ENCODE measurements around the gene PPP4C. TPM values are rescaled to one million over a fixed set of nuclear protein-coding genes. Genes with fewer than 3 reads are reported as not detected.

PPP4C gene
- total RNA-seq, 2 donors from 2014 or later = 29.3 to 32.2 TPM

GRCh38 chr16:30053376-30054015 lies 22.3 kb upstream of the PPP4C start:
- intact Hi-C loops (cut with DNase I) = no loop called here
- WGBS, 2 donors = 2 to 8% methylated on average over 14 to 19 of the region's 19 CpGs
- DNase-seq = no peak
- no peak for TF ChIP-seq CTCF (IDR thresholded peaks at IDR 0.05)
- no peak for TF ChIP-seq POLR2A (IDR thresholded peaks at IDR 0.05)
- H3K4me1 ChIP-seq = peaks cover 29% of the 10 kb centered on the region
- peak; percentile 2 for ATAC-seq
- H3K27me3 ChIP-seq = no peaks in the 10 kb centered on the region
- peak overlapping the region in 2 of 4 donors; percentile 50 to 60 for H3K27ac ChIP-seq
- H3K4me3 ChIP-seq = peak overlapping the region in 1 of 2 donors; percentile 39
- no peaks in the 10 kb centered on the region for H3K36me3 ChIP-seq (replicated peaks in 1 of 2; ENCODE audit: insufficient read depth in 1 of 2, low read depth in 2 of 2)
- H3K9me3 ChIP-seq = no peaks in the 10 kb centered on the region

GRCh38 chr16:30054451-30054850 lies 21.3 kb upstream of the PPP4C start:
- DNase-seq (no peak), ATAC-seq (no peak)
- no peaks in the 10 kb centered on the region for H3K27me3 ChIP-seq
- intact Hi-C loops (cut with DNase I) = no loop called here
- H3K9me3 ChIP-seq = no peaks in the 10 kb centered on the region
- H3K36me3 ChIP-seq (replicated peaks in 1 of 2; ENCODE audit: insufficient read depth in 1 of 2, low read depth in 2 of 2) = no peaks in the 10 kb centered on the region
- TF ChIP-seq POLR2A (IDR thresholded peaks at IDR 0.05) (no peak), CTCF (IDR thresholded peaks at IDR 0.05) (no peak)
- peaks cover 29% of the 10 kb centered on the region for H3K4me1 ChIP-seq
- 79 to 82% methylated on average over 8 of the region's 8 CpGs for WGBS, 2 donors
- no peak overlapping the region for H3K4me3 ChIP-seq
- peak overlapping the region; percentile 71 to 81 (median 76) for H3K27ac ChIP-seq

- Histone ChIP-seq H3K4me1 (peaks cover 29% of the 10 kb centered on the region), H3K4me3 (no peak overlapping the region), H3K9me3 (no peaks in the 10 kb centered on the region), H3K27ac (peak overlapping the region; percentile 71 to 81 (median 76)), H3K27me3 (no peaks in the 10 kb centered on the region), H3K36me3 (replicated peaks in 1 of 2; ENCODE audit: insufficient read depth in 1 of 2, low read depth in 2 of 2) (no peaks in the 10 kb centered on the region)
- DNase-seq (peak; percentile 90 to 95 (median 93)), ATAC-seq (peak; percentile 83)
- intact Hi-C loops (cut with DNase I) = no loop called here
- TF ChIP-seq CTCF (IDR thresholded peaks at IDR 0.05) (peak; percentile 11 to 64 (median 53)), POLR2A (IDR thresholded peaks at IDR 0.05) (peak in 1 of 3 donors; percentile 15)
- WGBS, 2 donors = 15 to 25% methylated on average over 8 to 10 of the region's 10 CpGs
These were observed 20.7 kb upstream of the PPP4C start for GRCh38 chr16:30054959-30055553.

- 86 to 87% methylated on average over 4 of the region's 4 CpGs for WGBS, 2 donors
- H3K27ac ChIP-seq = no peak overlapping the region
- peaks cover 22% of the 10 kb centered on the region for H3K4me1 ChIP-seq
- intact Hi-C loops (cut with DNase I) = no loop called here
- no peak overlapping the region for H3K4me3 ChIP-seq
- no peak for DNase-seq
- H3K9me3 ChIP-seq = no peaks in the 10 kb centered on the region
- ATAC-seq = no peak
- TF ChIP-seq CTCF (IDR thresholded peaks at IDR 0.05) (no peak), POLR2A (IDR thresholded peaks at IDR 0.05) (no peak)
- H3K27me3 ChIP-seq = no peaks in the 10 kb centered on the region
- no peaks in the 10 kb centered on the region for H3K36me3 ChIP-seq (replicated peaks in 1 of 2; ENCODE audit: insufficient read depth in 1 of 2, low read depth in 2 of 2)
These were observed 15.4 kb upstream of the PPP4C start for GRCh38 chr16:30060346-30060745.

All from body of pancreas (tissue), 4 donors.